ENCODE results near the gene SERPIND1. TPM values are rescaled to one million over a fixed set of nuclear protein-coding genes. Genes with fewer than 3 reads are reported as not detected.
A peak's percentile ranks its signal among the peaks of the same experiment; 100 is the strongest.

Gene SERPIND1
- total RNA-seq, 4 donors from 2014 or later = 0.38 to 0.42 TPM; not detected in 2

GRCh38 chr22:20775342-20775895 is 1.5 kb downstream of the SERPIND1 start:
- Histone ChIP-seq H3K4me1 (peaks cover 5 to 28% (median 8%) of the 10 kb centered on the region in 3 donors), H3K36me3 (peaks cover 0 to 29% (median 2%) of the 10 kb centered on the region in 3 donors), H3K4me3 (no peak overlapping the region), H3K27me3 (no peaks in the 10 kb centered on the region), H3K9me3 (no peaks in the 10 kb centered on the region), H3K27ac (no peak overlapping the region)
- 78 to 86% methylated on average over 4 of the region's 4 CpGs for WGBS, 2 donors
- TF ChIP-seq POLR2A (IDR thresholded peaks at IDR 0.05) (no peak), CTCF (IDR thresholded peaks at IDR 0.05) (no peak)
- no peak for DNase-seq
- intact Hi-C loops (cut with DNase I) = no loop called here

GRCh38 chr22:20776624-20777405 is 2.9 kb downstream of the SERPIND1 start:
- Histone ChIP-seq H3K27me3 (no peaks in the 10 kb centered on the region), H3K9me3 (no peaks in the 10 kb centered on the region), H3K36me3 (peaks cover 0 to 28% (median 2%) of the 10 kb centered on the region in 3 donors), H3K4me1 (peaks cover 5 to 28% (median 8%) of the 10 kb centered on the region in 3 donors), H3K4me3 (no peak overlapping the region), H3K27ac (peak overlapping the region; percentile 69 to 82 (median 76))
- no peak for DNase-seq
- 92 to 94% methylated on average over 15 to 17 of the region's 17 CpGs for WGBS, 2 donors
- intact Hi-C loops (cut with DNase I) = no loop called here
- TF ChIP-seq CTCF (IDR thresholded peaks at IDR 0.05) = no peak
- TF ChIP-seq POLR2A (IDR thresholded peaks at IDR 0.05) = no peak

- intact Hi-C loops (cut with DNase I) = no loop called here
- H3K27ac ChIP-seq = peak overlapping the region; percentile 69 to 82 (median 76)
- H3K4me1 ChIP-seq = peaks cover 5 to 28% (median 8%) of the 10 kb centered on the region in 3 donors
- H3K27me3 ChIP-seq = no peaks in the 10 kb centered on the region
- DNase-seq = no peak
- no peak overlapping the region for H3K4me3 ChIP-seq
- no peaks in the 10 kb centered on the region for H3K9me3 ChIP-seq
- 56 to 57% methylated on average over 7 to 10 of the region's 10 CpGs for WGBS, 2 donors
- TF ChIP-seq POLR2A (IDR thresholded peaks at IDR 0.05) (peak in 1 of 4 donors; percentile 20), CTCF (IDR thresholded peaks at IDR 0.05) (peak in 1 of 6 experiments; percentile 13)
- peaks cover 0 to 22% (median 2%) of the 10 kb centered on the region in 3 donors for H3K36me3 ChIP-seq
Observed at GRCh38 chr22:20777420-20778177, 3.7 kb downstream of the SERPIND1 start.

- Histone ChIP-seq H3K4me3 (no peak overlapping the region), H3K9me3 (no peaks in the 10 kb centered on the region), H3K4me1 (peaks cover 5 to 28% (median 8%) of the 10 kb centered on the region in 3 donors), H3K27ac (peak overlapping the region in 2 of 4 donors; percentile 79), H3K36me3 (peaks cover 0 to 24% (median 2%) of the 10 kb centered on the region in 3 donors), H3K27me3 (no peaks in the 10 kb centered on the region)
- TF ChIP-seq POLR2A (IDR thresholded peaks at IDR 0.05) (no peak), CTCF (IDR thresholded peaks at IDR 0.05) (no peak)
- intact Hi-C loops (cut with DNase I) = no loop called here
- WGBS, 2 donors = 87 to 91% methylated on average over 23 to 24 of the region's 25 CpGs
- DNase-seq = no peak
Observed at GRCh38 chr22:20779014-20779817, 5.3 kb downstream of the SERPIND1 start.

Measured in esophagus squamous epithelium (tissue), 5 donors.